Measurements from ENCODE around the gene NCAM1.

Gene NCAM1

GRCh38 chr11:113131036-113131775, 170.0 kb downstream of the NCAM1 start:
- DNase-seq (ENCODE audit: low read depth in 2 of 2), result no peak

- DNase-seq (ENCODE audit: low read depth in 2 of 2), result no peak
Observed at GRCh38 chr11:113133071-113133470, 171.9 kb downstream of the NCAM1 start.

GRCh38 chr11:113134626-113135025, 173.4 kb downstream of the NCAM1 start:
- no peak for DNase-seq (ENCODE audit: low read depth in 2 of 2)

- no peak for DNase-seq (ENCODE audit: low read depth in 2 of 2)
Observed at GRCh38 chr11:113137713-113138529, 176.7 kb downstream of the NCAM1 start.

- no peak for DNase-seq (ENCODE audit: low read depth in 2 of 2)
Observed at GRCh38 chr11:113138731-113139130, 177.5 kb downstream of the NCAM1 start.

GRCh38 chr11:113141010-113141409, 179.8 kb downstream of the NCAM1 start:
- no peak for DNase-seq (ENCODE audit: low read depth in 2 of 2)

- DNase-seq (ENCODE audit: low read depth in 2 of 2), result no peak
Observed at GRCh38 chr11:113142508-113142907, 181.3 kb downstream of the NCAM1 start.

- DNase-seq (ENCODE audit: low read depth in 2 of 2), result no peak
Observed at GRCh38 chr11:113147249-113147648, 186.0 kb downstream of the NCAM1 start.

- DNase-seq (ENCODE audit: low read depth in 2 of 2), result no peak
Observed at GRCh38 chr11:113148076-113148475, 186.9 kb downstream of the NCAM1 start.

GRCh38 chr11:113148652-113149051, 187.4 kb downstream of the NCAM1 start:
- DNase-seq (ENCODE audit: low read depth in 2 of 2), result no peak

GRCh38 chr11:113151521-113151920, 190.3 kb downstream of the NCAM1 start:
- no peak for DNase-seq (ENCODE audit: low read depth in 2 of 2)

GRCh38 chr11:113152500-113152899, 191.3 kb downstream of the NCAM1 start:
- no peak for DNase-seq (ENCODE audit: low read depth in 2 of 2)

GRCh38 chr11:113153847-113154246, 192.6 kb downstream of the NCAM1 start:
- no peak for DNase-seq (ENCODE audit: low read depth in 2 of 2)

GRCh38 chr11:113159988-113160807, 199.0 kb downstream of the NCAM1 start:
- DNase-seq (ENCODE audit: low read depth in 2 of 2), result no peak

GRCh38 chr11:113160808-113161124, 199.5 kb downstream of the NCAM1 start:
- DNase-seq (ENCODE audit: low read depth in 2 of 2), result no peak

GRCh38 chr11:113161711-113162591, 200.7 kb downstream of the NCAM1 start:
- no peak for DNase-seq (ENCODE audit: low read depth in 2 of 2)

- DNase-seq (ENCODE audit: low read depth in 2 of 2), result no peak
Observed at GRCh38 chr11:113162592-113162962, 201.4 kb downstream of the NCAM1 start.

GRCh38 chr11:113163291-113164030, 202.2 kb downstream of the NCAM1 start:
- DNase-seq (ENCODE audit: low read depth in 2 of 2), result no peak

- DNase-seq (ENCODE audit: low read depth in 2 of 2), result no peak
Observed at GRCh38 chr11:113166280-113166679, 205.1 kb downstream of the NCAM1 start.

GRCh38 chr11:113167599-113167998, 206.4 kb downstream of the NCAM1 start:
- no peak for DNase-seq (ENCODE audit: low read depth in 2 of 2)
